CD4-positive, alpha-beta T cell treated with Interleukin-10 for 1 hour (primary cell): ENCODE data around the gene KIF9.
"Not testable (repeated sequence)": the region's sequence is repeated elsewhere in the genome, so short reads cannot be mapped to it uniquely, and the experiment has no call there.

Experiments
- DNase-seq: peaks from one replicate; pipeline ENCODE4 v3.0.0-alpha.2; 2020

Gene KIF9

GRCh38 chr3:47294392-47294791, 11.8 kb upstream of the KIF9 start:
- no peak for DNase-seq

GRCh38 chr3:47293822-47294221, 11.2 kb upstream of the KIF9 start:
- no peak for DNase-seq

- DNase-seq = not testable (repeated sequence)
These were observed 9.3 kb upstream of the KIF9 start for GRCh38 chr3:47291754-47292420.

- DNase-seq = no peak
These were observed 8.7 kb upstream of the KIF9 start for GRCh38 chr3:47291158-47291753.

GRCh38 chr3:47288966-47289910, 6.6 kb upstream of the KIF9 start:
- no peak for DNase-seq

GRCh38 chr3:47283591-47284364, 1.2 kb upstream of the KIF9 start:
- peak; percentile 17 for DNase-seq

GRCh38 chr3:47283193-47283537, 566 bp upstream of the KIF9 start:
- DNase-seq = no peak

GRCh38 chr3:47280519-47280918, 2.1 kb downstream of the KIF9 start:
- DNase-seq = no peak

- no peak for DNase-seq
These were observed 6.0 kb downstream of the KIF9 start for GRCh38 chr3:47276558-47276957.

GRCh38 chr3:47274652-47275051, 7.9 kb downstream of the KIF9 start:
- no peak for DNase-seq

- no peak for DNase-seq
These were observed 9.0 kb downstream of the KIF9 start for GRCh38 chr3:47273564-47273963.

- no peak for DNase-seq
These were observed 12.1 kb downstream of the KIF9 start for GRCh38 chr3:47270526-47270925.

GRCh38 chr3:47267490-47267824, 15.1 kb downstream of the KIF9 start:
- no peak for DNase-seq

- peak; percentile 15 for DNase-seq
These were observed 15.7 kb downstream of the KIF9 start for GRCh38 chr3:47266709-47267489.

GRCh38 chr3:47265725-47266428, 16.7 kb downstream of the KIF9 start:
- DNase-seq = no peak

- DNase-seq = no peak
These were observed 17.6 kb downstream of the KIF9 start for GRCh38 chr3:47265008-47265407.

GRCh38 chr3:47261301-47261700, 21.3 kb downstream of the KIF9 start:
- DNase-seq = no peak

- DNase-seq = no peak
These were observed 22.0 kb downstream of the KIF9 start for GRCh38 chr3:47260605-47261004.

- DNase-seq = no peak
These were observed 23.5 kb downstream of the KIF9 start for GRCh38 chr3:47259114-47259513.

GRCh38 chr3:47256331-47256730, 26.3 kb downstream of the KIF9 start:
- DNase-seq = not testable (repeated sequence)

GRCh38 chr3:47251689-47252088, 30.9 kb downstream of the KIF9 start:
- no peak for DNase-seq

- DNase-seq = not testable (repeated sequence)
These were observed 31.5 kb downstream of the KIF9 start for GRCh38 chr3:47251085-47251484.
